Brain microvascular endothelial cell (primary cell): Measurements from ENCODE around the gene OTOG.

ENCODE experiments used
- DNase-seq: peaks from one replicate; pipeline ENCODE4 v3.0.0-alpha.2; 2020
- H3K27ac ChIP-seq: fragments of 250-450 bp; sonication (Bioruptor Pico); 2 replicates; pipeline ENCODE4 v1.5.1; 2020; ENCODE audit warnings: mild to moderate bottlenecking, moderate library complexity
- H3K27me3 ChIP-seq: fragments of 250-450 bp; sonication (Bioruptor Pico); replicated peaks from 2 replicates; pipeline ENCODE4 v1.5.1; 2020; ENCODE audit warnings: mild to moderate bottlenecking
- H3K36me3 ChIP-seq: fragments of 250-450 bp; sonication (Bioruptor Pico); replicated peaks from 2 replicates; pipeline ENCODE4 v1.5.1; 2020; ENCODE audit warnings: mild to moderate bottlenecking
- H3K4me3 ChIP-seq: 2 replicates; pipeline ENCODE4 v1.5.1; 2011; ENCODE audit warnings: low read depth, mild to moderate bottlenecking, control low read depth, low read length, moderate library complexity
- CTCF ChIP-seq: IDR thresholded peaks from 2 replicates; pipeline ENCODE4 v1.5.1; 2011; ENCODE audit warnings: low read depth, mild to moderate bottlenecking, moderate library complexity, low read length, control low read depth, inconsistent platforms; ENCODE audit errors: missing control alignments
- in situ Hi-C: cut with HindIII; loops from 2 replicates; pipeline ENCODE4 v1.10.0; 2017; ENCODE audit warnings: low sequenced_read_pairs, low pct_ligation_motif_present

OTOG gene

GRCh38 chr11:17504330-17505107, 42.5 kb upstream of the OTOG start:
- no peaks in the 10 kb centered on the region for H3K36me3 ChIP-seq
- no peak overlapping the region for H3K27ac ChIP-seq
- DNase-seq = peak; percentile 64
- H3K4me3 ChIP-seq = no peak overlapping the region
- peak; percentile 94 for TF ChIP-seq CTCF
- in situ Hi-C loops = no loop called here
- H3K27me3 ChIP-seq = no peaks in the 10 kb centered on the region

GRCh38 chr11:17505146-17505545, 41.9 kb upstream of the OTOG start:
- in situ Hi-C loops = no loop called here
- Histone ChIP-seq H3K36me3 (no peaks in the 10 kb centered on the region), H3K4me3 (no peak overlapping the region), H3K27ac (no peak overlapping the region), H3K27me3 (no peaks in the 10 kb centered on the region)
- no peak for DNase-seq
- TF ChIP-seq CTCF = no peak

GRCh38 chr11:17506314-17506713, 40.7 kb upstream of the OTOG start:
- DNase-seq = no peak
- no peak for TF ChIP-seq CTCF
- Histone ChIP-seq H3K27ac (no peak overlapping the region), H3K4me3 (no peak overlapping the region), H3K36me3 (no peaks in the 10 kb centered on the region), H3K27me3 (no peaks in the 10 kb centered on the region)
- in situ Hi-C loops = no loop called here

GRCh38 chr11:17506942-17507341, 40.1 kb upstream of the OTOG start:
- no peak for DNase-seq
- in situ Hi-C loops = no loop called here
- Histone ChIP-seq H3K4me3 (no peak overlapping the region), H3K27me3 (no peaks in the 10 kb centered on the region), H3K27ac (no peak overlapping the region), H3K36me3 (no peaks in the 10 kb centered on the region)
- no peak for TF ChIP-seq CTCF

GRCh38 chr11:17507773-17508172, 39.3 kb upstream of the OTOG start:
- no peaks in the 10 kb centered on the region for H3K27me3 ChIP-seq
- no peak for DNase-seq
- H3K27ac ChIP-seq = no peak overlapping the region
- H3K4me3 ChIP-seq = no peak overlapping the region
- TF ChIP-seq CTCF = no peak
- no peaks in the 10 kb centered on the region for H3K36me3 ChIP-seq
- in situ Hi-C loops = no loop called here

- H3K27me3 ChIP-seq = peaks cover 2% of the 10 kb centered on the region
- no peak for DNase-seq
- in situ Hi-C loops = no loop called here
These were observed 38.8 kb upstream of the OTOG start for GRCh38 chr11:17508306-17508705.

More at GRCh38 chr11:17508306-17508705, 38.8 kb upstream of the OTOG start:
- TF ChIP-seq CTCF = no peak
- no peaks in the 10 kb centered on the region for H3K36me3 ChIP-seq
- no peak overlapping the region for H3K4me3 ChIP-seq
- H3K27ac ChIP-seq = no peak overlapping the region
